HCT116 (cell line): ENCODE results near the gene MAGEF1.

Source experiments
- CBX3 ChIP-seq: IDR thresholded peaks from 2 replicates; pipeline ENCODE4 v1.6.1; 2012; ENCODE audit warnings: low read depth
- EZH2 ChIP-seq: fragments of 200-600 bp; sonication (generic); IDR thresholded peaks from 2 replicates; pipeline ENCODE4 v1.6.1; 2017; ENCODE audit warnings: antibody characterized with exemption, mixed run types
- EZH2phosphoT487 ChIP-seq: fragments of 200-600 bp; IDR thresholded peaks from 2 replicates; pipeline ENCODE4 v1.6.1; 2018; ENCODE audit warnings: antibody characterized with exemption, borderline replicate concordance
- JUND ChIP-seq: IDR thresholded peaks from 2 replicates; pipeline ENCODE4 v1.6.1; 2012
- POLR2A ChIP-seq: IDR thresholded peaks from 2 replicates; pipeline ENCODE4 v1.7.0; 2011; ENCODE audit warnings: borderline replicate concordance; ENCODE audit not compliant: insufficient read depth, insufficient read length; ENCODE audit errors: extremely low read depth
- POLR2AphosphoS5 ChIP-seq: IDR thresholded peaks from 2 replicates; pipeline ENCODE4 v1.6.1; 2011; ENCODE audit warnings: mild to moderate bottlenecking, low read depth, low read length, moderate library complexity
- SP1 ChIP-seq: IDR thresholded peaks from 2 replicates; pipeline ENCODE4 v1.6.1; 2012; ENCODE audit warnings: low read depth
- TCF7L2 ChIP-seq: IDR thresholded peaks from 2 replicates; pipeline ENCODE4 v1.7.0; 2011; ENCODE audit warnings: borderline replicate concordance, inconsistent platforms; ENCODE audit not compliant: insufficient read depth, insufficient read length; ENCODE audit errors: extremely low read depth
- YY1 ChIP-seq: IDR thresholded peaks from 2 replicates; pipeline ENCODE4 v1.6.1; 2011; ENCODE audit warnings: low read length, low read depth, moderate library complexity, mild to moderate bottlenecking; ENCODE audit not compliant: insufficient replicate concordance; ENCODE audit errors: extremely low read depth
- TF ChIP-seq, protein P1 (sequence below), 3 experiments: fragments of 200-600 bp in 1 of 3; sonication (generic) in 1 of 3; IDR thresholded peaks in 2 of 3; conservative IDR thresholded peaks in 1 of 3; 2 replicates each; pipeline ENCODE4 v1.5.1; 2012 to 2017; ENCODE audit warnings: low read depth in 2 of 3, low read length in 2 of 3, antibody characterized with exemption in 1 of 3, borderline replicate concordance in 1 of 3, control low read depth in 1 of 3, mild to moderate bottlenecking in 1 of 3, mixed read lengths in 1 of 3, mixed run types in 1 of 3, moderate library complexity in 1 of 3; ENCODE audit not compliant: insufficient read depth in 1 of 3
- TF ChIP-seq, protein P2 (sequence below): IDR thresholded peaks from 2 replicates; pipeline ENCODE4 v1.6.1; 2012; ENCODE audit warnings: low read depth
- TF ChIP-seq, protein P3 (sequence below): IDR thresholded peaks from 2 replicates; pipeline ENCODE4 v1.6.1; 2011; ENCODE audit warnings: mild to moderate bottlenecking, low read length, moderate library complexity; ENCODE audit not compliant: insufficient replicate concordance; ENCODE audit errors: extremely low read depth
- TF ChIP-seq, protein P4 (sequence below): IDR thresholded peaks from 2 replicates; pipeline ENCODE4 v1.6.1; 2012

DNA sequence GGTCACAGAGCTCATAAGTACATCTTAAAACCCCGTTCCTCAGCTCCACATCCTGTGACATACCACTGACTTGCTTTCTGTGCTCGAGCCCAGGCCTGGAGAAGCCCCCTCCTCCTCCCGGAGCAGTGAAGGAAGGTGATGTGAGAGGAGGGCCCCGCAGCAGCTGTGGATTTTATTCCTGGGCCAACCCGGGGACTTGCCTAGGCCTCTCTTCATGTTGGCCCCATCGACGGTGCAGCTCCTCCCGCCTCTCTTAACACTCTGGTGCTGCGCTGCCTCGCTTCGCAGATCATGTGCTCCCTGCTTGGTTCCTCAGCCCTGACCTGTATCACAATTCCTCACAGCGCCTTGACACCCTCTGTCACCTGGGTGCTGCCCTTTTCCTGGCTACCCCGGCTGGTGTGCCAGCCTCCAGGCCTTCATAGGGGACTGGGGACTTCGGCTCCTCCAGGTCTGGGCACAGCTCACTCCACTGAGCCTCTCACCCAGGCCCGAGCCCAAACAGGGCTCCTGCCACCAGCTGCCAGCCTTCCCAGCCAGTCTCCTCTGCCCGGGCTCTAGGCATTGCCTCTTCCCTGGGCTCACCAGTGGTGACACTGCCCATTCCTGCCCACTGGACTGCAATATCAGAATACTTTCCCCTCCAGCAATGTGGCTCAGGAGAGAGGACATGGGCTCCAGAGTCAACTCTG, 21.5 kb downstream of the MAGEF1 start:
- TF ChIP-seq, protein P1, sequence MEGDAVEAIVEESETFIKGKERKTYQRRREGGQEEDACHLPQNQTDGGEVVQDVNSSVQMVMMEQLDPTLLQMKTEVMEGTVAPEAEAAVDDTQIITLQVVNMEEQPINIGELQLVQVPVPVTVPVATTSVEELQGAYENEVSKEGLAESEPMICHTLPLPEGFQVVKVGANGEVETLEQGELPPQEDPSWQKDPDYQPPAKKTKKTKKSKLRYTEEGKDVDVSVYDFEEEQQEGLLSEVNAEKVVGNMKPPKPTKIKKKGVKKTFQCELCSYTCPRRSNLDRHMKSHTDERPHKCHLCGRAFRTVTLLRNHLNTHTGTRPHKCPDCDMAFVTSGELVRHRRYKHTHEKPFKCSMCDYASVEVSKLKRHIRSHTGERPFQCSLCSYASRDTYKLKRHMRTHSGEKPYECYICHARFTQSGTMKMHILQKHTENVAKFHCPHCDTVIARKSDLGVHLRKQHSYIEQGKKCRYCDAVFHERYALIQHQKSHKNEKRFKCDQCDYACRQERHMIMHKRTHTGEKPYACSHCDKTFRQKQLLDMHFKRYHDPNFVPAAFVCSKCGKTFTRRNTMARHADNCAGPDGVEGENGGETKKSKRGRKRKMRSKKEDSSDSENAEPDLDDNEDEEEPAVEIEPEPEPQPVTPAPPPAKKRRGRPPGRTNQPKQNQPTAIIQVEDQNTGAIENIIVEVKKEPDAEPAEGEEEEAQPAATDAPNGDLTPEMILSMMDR (IDR thresholded peaks at IDR 0.05 in 2 of 3, conservative IDR thresholded peaks at IDR 0.05 in 1 of 3; ENCODE audit: borderline replicate concordance in 1 of 3, insufficient read depth in 1 of 3, low read depth in 2 of 3, low read length in 2 of 3), result no peak
- TF ChIP-seq JUND, result no peak
- TF ChIP-seq EZH2, result no peak
- TF ChIP-seq, protein P2, sequence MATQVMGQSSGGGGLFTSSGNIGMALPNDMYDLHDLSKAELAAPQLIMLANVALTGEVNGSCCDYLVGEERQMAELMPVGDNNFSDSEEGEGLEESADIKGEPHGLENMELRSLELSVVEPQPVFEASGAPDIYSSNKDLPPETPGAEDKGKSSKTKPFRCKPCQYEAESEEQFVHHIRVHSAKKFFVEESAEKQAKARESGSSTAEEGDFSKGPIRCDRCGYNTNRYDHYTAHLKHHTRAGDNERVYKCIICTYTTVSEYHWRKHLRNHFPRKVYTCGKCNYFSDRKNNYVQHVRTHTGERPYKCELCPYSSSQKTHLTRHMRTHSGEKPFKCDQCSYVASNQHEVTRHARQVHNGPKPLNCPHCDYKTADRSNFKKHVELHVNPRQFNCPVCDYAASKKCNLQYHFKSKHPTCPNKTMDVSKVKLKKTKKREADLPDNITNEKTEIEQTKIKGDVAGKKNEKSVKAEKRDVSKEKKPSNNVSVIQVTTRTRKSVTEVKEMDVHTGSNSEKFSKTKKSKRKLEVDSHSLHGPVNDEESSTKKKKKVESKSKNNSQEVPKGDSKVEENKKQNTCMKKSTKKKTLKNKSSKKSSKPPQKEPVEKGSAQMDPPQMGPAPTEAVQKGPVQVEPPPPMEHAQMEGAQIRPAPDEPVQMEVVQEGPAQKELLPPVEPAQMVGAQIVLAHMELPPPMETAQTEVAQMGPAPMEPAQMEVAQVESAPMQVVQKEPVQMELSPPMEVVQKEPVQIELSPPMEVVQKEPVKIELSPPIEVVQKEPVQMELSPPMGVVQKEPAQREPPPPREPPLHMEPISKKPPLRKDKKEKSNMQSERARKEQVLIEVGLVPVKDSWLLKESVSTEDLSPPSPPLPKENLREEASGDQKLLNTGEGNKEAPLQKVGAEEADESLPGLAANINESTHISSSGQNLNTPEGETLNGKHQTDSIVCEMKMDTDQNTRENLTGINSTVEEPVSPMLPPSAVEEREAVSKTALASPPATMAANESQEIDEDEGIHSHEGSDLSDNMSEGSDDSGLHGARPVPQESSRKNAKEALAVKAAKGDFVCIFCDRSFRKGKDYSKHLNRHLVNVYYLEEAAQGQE, result no peak
- no peak for TF ChIP-seq TCF7L2
- no peak for TF ChIP-seq POLR2A
- TF ChIP-seq EZH2phosphoT487, result no peak
- TF ChIP-seq YY1, result no peak
- no peak for TF ChIP-seq SP1
- TF ChIP-seq, protein P3, sequence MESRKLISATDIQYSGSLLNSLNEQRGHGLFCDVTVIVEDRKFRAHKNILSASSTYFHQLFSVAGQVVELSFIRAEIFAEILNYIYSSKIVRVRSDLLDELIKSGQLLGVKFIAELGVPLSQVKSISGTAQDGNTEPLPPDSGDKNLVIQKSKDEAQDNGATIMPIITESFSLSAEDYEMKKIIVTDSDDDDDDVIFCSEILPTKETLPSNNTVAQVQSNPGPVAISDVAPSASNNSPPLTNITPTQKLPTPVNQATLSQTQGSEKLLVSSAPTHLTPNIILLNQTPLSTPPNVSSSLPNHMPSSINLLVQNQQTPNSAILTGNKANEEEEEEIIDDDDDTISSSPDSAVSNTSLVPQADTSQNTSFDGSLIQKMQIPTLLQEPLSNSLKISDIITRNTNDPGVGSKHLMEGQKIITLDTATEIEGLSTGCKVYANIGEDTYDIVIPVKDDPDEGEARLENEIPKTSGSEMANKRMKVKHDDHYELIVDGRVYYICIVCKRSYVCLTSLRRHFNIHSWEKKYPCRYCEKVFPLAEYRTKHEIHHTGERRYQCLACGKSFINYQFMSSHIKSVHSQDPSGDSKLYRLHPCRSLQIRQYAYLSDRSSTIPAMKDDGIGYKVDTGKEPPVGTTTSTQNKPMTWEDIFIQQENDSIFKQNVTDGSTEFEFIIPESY, result no peak
- TF ChIP-seq CBX3, result no peak
- TF ChIP-seq, protein P4, sequence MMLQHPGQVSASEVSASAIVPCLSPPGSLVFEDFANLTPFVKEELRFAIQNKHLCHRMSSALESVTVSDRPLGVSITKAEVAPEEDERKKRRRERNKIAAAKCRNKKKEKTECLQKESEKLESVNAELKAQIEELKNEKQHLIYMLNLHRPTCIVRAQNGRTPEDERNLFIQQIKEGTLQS, result no peak
- no peak for TF ChIP-seq POLR2AphosphoS5
